Parathyroid adenoma (tissue), 2 donors: ENCODE results near the gene BIRC7.

Experiments
- H2AFZ ChIP-seq: fragments of 300-600 bp; sonication (generic); one replicate; pipeline ENCODE4 v1.7.0; 2017; ENCODE audit warnings: antibody characterized with exemption, mild to moderate bottlenecking
- H3K27ac ChIP-seq: fragments of 300-600 bp; sonication (generic); one replicate; pipeline ENCODE4 v1.7.0; 2017
- H3K27me3 ChIP-seq: fragments of 300-600 bp; sonication (generic); one replicate; pipeline ENCODE4 v1.7.0; 2017; ENCODE audit warnings: low read length; ENCODE audit not compliant: control insufficient read depth, insufficient read depth
- H3K36me3 ChIP-seq: fragments of 300-600 bp; sonication (generic); one replicate; pipeline ENCODE4 v1.7.0; 2017; ENCODE audit warnings: low read length; ENCODE audit not compliant: control insufficient read depth, insufficient read depth
- H3K4me1 ChIP-seq: fragments of 300-600 bp; sonication (generic); one replicate; pipeline ENCODE4 v1.7.0; 2017; ENCODE audit warnings: control low read depth
- H3K4me2 ChIP-seq: fragments of 300-600 bp; sonication (generic); one replicate; pipeline ENCODE4 v1.7.0; 2017; ENCODE audit warnings: low read length
- H3K4me3 ChIP-seq: fragments of 300-600 bp; sonication (generic); one replicate; pipeline ENCODE4 v1.7.0; 2017; ENCODE audit warnings: low read depth, low read length
- H3K79me2 ChIP-seq: fragments of 300-600 bp; sonication (generic); one replicate; pipeline ENCODE4 v1.7.0; 2017; ENCODE audit warnings: control low read depth
- H3K9ac ChIP-seq: fragments of 300-600 bp; sonication (generic); one replicate; pipeline ENCODE4 v1.7.0; 2017; ENCODE audit warnings: mild to moderate bottlenecking
- H3K9me3 ChIP-seq: fragments of 300-600 bp; sonication (generic); one replicate; pipeline ENCODE4 v1.7.0; 2017; ENCODE audit warnings: low read length; ENCODE audit not compliant: control insufficient read depth
- TF ChIP-seq, protein P1 (sequence below): fragments of 300-600 bp; sonication (generic); IDR thresholded peaks from one replicate; pipeline ENCODE4 v1.7.0; 2017; ENCODE audit warnings: antibody characterized with exemption, mild to moderate bottlenecking
- donor health status: primary hyperparathyroidism.

The BIRC7 gene

DNA sequence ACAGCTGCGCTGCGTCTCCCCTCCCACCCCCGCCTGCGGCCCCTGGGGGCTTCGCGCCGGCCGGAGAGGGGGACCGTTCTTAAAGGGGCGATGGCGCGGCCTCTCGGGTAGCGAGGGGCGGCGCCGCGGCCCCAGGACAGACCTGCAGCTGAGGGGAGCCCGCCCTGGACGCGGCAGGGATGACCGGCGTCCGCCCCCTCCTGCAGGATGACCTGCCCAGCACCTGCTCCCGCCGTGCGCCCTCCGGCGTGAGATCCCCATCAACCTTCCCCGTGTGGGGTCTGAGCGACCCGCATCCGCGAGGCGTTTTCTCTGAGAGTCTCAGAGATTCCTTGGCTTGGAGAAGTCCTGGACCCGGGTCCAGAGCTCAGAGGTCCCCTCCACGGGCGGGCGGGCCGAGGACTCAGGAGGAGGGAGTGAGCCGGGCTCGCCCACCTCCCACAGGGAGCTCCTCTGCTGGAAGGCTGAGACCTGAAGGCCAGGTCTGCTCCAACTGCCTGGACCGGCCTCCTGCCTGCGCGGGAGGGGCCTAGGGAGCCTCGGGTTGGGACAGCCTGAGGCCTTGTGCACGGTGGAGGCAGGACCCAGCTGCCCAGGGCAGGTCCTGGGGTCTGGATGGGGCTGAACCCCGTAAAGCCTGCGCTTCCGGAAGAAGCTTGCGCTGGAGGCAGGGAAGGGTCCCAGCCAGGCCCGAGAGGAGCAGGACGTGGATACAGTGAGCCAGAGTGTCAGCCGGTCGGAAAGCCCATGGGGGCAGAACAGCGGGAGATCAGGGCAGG lies 19.1 kb downstream of the BIRC7 start:
- no peak overlapping the region for H3K27ac ChIP-seq
- no peak overlapping the region for H3K9ac ChIP-seq
- H3K36me3 ChIP-seq: no peaks in the 10 kb centered on the region
- no peaks in the 10 kb centered on the region for H3K79me2 ChIP-seq
- H3K4me3 ChIP-seq: no peak overlapping the region
- H3K9me3 ChIP-seq: no peaks in the 10 kb centered on the region
- TF ChIP-seq, protein P1, sequence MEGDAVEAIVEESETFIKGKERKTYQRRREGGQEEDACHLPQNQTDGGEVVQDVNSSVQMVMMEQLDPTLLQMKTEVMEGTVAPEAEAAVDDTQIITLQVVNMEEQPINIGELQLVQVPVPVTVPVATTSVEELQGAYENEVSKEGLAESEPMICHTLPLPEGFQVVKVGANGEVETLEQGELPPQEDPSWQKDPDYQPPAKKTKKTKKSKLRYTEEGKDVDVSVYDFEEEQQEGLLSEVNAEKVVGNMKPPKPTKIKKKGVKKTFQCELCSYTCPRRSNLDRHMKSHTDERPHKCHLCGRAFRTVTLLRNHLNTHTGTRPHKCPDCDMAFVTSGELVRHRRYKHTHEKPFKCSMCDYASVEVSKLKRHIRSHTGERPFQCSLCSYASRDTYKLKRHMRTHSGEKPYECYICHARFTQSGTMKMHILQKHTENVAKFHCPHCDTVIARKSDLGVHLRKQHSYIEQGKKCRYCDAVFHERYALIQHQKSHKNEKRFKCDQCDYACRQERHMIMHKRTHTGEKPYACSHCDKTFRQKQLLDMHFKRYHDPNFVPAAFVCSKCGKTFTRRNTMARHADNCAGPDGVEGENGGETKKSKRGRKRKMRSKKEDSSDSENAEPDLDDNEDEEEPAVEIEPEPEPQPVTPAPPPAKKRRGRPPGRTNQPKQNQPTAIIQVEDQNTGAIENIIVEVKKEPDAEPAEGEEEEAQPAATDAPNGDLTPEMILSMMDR: no peak
- peaks cover 2% of the 10 kb centered on the region for H3K4me1 ChIP-seq
- H2AFZ ChIP-seq: no peak overlapping the region
- H3K27me3 ChIP-seq: peaks cover 3% of the 10 kb centered on the region
- H3K4me2 ChIP-seq: no peak overlapping the region

DNA sequence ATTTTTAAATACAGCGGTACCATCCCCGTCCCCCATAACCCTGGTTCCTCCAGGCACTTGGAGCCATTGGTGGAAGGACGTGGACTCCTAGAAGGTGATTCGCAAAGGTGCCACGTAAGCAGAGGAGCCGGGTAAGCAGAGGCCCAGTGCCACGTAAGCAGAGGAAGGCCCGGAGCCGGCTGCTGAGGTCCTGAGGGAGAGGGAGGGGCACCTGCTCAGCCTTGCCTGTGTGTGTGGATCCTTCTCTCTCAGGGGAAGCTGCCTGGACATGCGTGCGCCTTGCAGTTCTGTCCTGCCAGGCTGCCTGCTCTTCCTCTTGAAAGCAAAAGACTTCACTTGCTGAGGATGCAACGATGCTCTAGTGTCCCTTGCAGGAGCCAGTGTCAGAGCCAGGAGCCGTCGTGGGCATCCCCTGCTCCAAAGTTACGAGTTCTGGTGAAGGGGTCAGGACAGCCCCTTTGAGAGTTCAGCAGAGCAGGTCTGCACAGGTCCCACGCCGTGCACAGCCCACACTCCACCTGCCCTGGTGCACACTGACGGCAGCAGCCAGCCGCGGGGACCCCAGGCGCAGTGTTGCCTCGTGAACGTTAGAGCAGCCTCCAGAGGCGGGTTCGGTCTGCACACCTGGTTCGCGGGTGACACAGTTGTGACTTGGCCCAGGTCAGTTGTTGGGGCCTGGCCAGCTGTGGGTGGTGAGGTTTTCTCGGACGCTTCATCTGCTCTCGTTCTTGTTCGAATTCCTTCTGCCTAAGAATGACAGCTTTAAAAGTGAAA lies 20.4 kb downstream of the BIRC7 start:
- H3K27me3 ChIP-seq: peaks cover 3% of the 10 kb centered on the region
- H3K4me1 ChIP-seq: no peaks in the 10 kb centered on the region
- no peak overlapping the region for H2AFZ ChIP-seq
- H3K79me2 ChIP-seq: no peaks in the 10 kb centered on the region
- no peaks in the 10 kb centered on the region for H3K36me3 ChIP-seq
- TF ChIP-seq, protein P1: no peak
- H3K27ac ChIP-seq: no peak overlapping the region
- H3K4me2 ChIP-seq: no peak overlapping the region
- no peak overlapping the region for H3K4me3 ChIP-seq
- no peak overlapping the region for H3K9ac ChIP-seq
- H3K9me3 ChIP-seq: no peaks in the 10 kb centered on the region

DNA sequence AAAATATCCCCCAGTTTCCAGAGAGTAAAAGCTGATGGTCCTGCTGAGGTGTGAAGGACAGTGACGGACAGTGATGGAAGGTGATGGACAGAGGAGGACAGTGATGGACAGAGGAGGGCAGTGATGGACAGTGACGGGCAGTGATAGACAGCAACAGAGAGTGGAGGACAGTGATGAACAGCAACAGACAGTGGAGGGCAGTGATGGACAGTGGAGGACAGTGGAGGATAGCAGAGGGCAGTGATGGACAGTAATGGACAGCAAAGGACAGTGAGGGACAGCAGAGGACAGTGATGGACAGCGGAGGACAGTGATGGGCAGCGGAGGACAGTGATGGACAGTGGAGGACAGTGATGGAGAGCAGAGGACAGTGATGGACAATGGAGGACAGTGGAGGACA lies 21.2 kb downstream of the BIRC7 start:
- Histone ChIP-seq H3K9ac (no peak overlapping the region), H3K27me3 (peaks cover 3% of the 10 kb centered on the region), H3K4me1 (no peaks in the 10 kb centered on the region), H3K36me3 (no peaks in the 10 kb centered on the region), H3K4me3 (no peak overlapping the region), H2AFZ (no peak overlapping the region), H3K9me3 (no peaks in the 10 kb centered on the region), H3K79me2 (no peaks in the 10 kb centered on the region), H3K27ac (no peak overlapping the region), H3K4me2 (no peak overlapping the region)
- TF ChIP-seq, protein P1: no peak

DNA sequence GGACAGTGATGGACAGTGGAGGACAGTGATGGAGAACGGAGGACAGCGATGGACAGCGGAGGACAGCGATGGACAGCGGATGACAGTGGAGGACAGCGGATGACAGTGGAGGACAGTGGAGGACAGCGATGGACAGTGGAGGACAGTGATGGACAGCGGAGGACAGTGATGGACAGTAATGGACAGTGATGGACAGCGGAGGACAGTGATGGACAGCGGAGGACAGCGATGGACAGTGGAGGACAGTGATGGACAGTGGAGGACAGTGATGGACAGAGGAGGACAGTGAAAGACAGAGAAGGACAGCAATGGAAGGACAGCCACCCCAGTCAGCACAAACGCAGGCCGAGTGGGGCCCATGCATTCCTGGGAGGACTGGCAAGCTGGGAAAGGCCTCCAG lies 21.9 kb downstream of the BIRC7 start:
- H3K4me3 ChIP-seq: no peak overlapping the region
- no peaks in the 10 kb centered on the region for H3K79me2 ChIP-seq
- H3K36me3 ChIP-seq: no peaks in the 10 kb centered on the region
- H3K9ac ChIP-seq: no peak overlapping the region
- H2AFZ ChIP-seq: no peak overlapping the region
- TF ChIP-seq, protein P1: no peak
- no peak overlapping the region for H3K4me2 ChIP-seq
- H3K9me3 ChIP-seq: no peaks in the 10 kb centered on the region
- no peak overlapping the region for H3K27ac ChIP-seq
- H3K4me1 ChIP-seq: no peaks in the 10 kb centered on the region
- H3K27me3 ChIP-seq: peaks cover 3% of the 10 kb centered on the region
